HG03196 (cell line): ENCODE measurements around the gene PEX19.
"Not testable (repeated sequence)": the region's sequence is repeated elsewhere in the genome, so short reads cannot be mapped to it uniquely, and the experiment has no call there.

Experiments
- ATAC-seq: cut with Tn5 transposase; IDR thresholded peaks from one replicate; pipeline ENCODE4 v1.9.1; 2021; ENCODE audit not compliant: unreplicated experiment

Gene PEX19, protein sequence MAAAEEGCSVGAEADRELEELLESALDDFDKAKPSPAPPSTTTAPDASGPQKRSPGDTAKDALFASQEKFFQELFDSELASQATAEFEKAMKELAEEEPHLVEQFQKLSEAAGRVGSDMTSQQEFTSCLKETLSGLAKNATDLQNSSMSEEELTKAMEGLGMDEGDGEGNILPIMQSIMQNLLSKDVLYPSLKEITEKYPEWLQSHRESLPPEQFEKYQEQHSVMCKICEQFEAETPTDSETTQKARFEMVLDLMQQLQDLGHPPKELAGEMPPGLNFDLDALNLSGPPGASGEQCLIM

DNA sequence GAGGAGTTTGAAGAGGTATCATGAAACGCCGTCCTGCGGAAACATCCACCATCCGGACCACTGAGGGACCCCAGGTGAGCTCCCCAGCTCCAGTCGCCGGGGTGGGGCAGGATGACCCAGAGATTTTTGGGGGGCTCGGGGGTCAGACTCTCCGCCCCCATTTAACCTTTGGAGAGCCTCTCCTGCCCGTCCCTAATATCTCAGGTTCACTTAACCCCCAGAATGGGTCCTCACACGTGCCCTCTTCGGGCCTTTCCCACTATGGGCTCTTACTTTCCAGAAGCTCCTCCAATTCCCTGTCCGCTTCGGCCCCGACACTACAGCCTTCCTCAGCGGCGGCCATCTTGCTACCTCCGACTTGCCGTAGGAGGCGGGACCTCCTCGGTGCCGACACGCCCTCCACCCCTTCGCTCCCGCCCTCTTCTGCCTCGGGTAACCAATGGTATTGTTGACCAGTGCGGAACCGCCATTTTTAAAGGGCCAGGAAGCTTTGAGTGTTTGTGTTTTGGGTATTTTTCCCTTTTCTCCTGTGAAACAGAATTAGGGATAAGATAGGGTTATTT, at the start of gene PEX19:
PEX19 (minus strand) TSS at position 352 of the 563 bp plus-strand sequence; CDS start at position 343, 9 bp downstream.
- peak; percentile 95 for ATAC-seq

DNA sequence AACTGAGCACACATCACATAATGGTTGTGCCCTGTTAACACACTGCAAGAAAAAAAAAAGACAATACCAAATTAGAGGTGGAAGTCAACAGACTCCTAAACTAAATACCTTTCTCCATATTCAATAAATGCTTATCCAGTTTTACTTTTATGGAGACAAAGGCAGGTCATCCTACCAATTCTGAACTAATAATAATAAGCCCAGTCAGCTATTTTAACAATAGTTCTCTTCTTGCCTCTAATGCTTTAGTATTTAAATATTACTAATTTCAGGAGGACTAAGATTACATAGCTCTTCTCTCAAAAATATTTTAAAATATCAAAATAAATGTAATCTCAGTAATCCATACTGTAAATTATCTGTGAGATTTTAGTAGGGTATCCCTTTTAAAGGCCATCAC, 47.6 kb upstream of the PEX19 start:
- no peak for ATAC-seq

DNA sequence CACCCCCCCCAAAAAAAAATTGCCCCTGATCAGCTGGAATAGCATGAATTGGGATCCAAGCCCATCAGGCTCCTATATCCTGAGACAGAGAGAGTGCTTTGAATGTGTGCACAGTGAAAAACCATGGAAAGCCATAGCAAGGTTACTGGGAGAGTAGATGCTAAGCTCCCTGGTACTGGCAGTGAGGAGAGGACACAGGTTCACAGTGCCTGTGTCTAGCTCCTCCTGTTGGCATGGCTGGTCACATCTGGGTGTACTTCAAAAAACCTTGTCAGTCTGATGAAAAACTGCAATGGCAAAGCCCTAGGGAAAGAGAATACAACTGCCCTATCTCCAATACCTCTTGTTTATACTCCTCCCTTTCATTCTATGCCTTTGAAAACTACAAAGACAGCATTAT, 45.2 kb upstream of the PEX19 start:
- no peak for ATAC-seq

DNA sequence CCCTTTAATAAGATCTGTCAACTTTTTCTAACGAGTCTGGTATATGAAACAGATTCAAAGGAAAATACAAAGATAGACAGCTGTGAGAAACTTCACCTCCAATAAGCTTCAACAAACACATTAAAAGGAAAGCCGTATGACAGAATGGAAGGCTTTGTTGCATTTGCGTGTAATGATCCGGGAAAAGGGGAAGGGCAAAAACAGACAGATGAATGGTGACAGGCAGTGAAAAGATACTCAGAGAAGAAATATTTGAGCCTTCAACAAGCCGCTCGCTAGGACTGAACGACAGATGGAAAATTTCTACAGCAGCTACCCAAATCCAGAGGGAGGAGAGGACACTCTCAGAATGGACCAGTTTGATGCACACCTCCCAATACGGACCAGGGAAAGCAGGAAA, 43.3 kb upstream of the PEX19 start:
- no peak for ATAC-seq

GRCh38 chr1:160326418-160326817, 41.5 kb upstream of the PEX19 start:
- ATAC-seq: no peak

DNA sequence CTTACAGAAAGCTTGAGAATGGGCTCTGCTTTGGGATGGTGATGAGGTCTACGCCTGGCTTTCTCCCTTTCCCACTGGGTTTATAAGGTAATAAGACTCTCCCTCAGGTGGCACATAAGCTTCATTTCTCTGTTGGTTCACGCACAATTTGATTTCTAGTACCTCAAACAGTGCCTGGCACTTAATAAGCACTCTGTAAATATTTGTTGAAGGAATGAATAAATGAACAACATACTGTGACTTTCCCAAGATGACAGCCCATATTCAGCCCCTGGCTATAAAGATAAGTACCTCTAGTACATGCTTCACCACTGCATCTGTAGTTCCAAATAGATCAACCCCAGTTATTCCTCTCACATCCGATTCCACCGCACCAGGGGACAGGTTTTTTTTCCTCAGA, 40.3 kb upstream of the PEX19 start:
- no peak for ATAC-seq

DNA sequence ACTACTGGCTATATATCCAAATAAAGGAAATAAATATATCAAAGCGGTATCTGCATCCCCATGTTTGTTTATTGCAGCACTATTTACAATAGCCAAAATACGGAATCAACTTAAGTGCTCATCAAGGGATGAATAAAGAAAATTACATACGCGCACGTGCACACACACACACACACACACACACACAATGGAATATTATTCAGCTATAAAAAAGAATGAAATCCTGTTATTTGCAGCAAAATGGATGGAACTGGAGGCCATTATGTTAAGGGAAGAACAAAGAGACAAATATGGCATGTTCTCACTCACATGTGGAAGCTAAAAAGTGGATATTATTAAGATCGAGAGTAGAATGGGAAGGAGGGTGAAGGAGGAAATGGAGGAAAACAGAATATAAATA, 37.9 kb upstream of the PEX19 start:
- no peak for ATAC-seq

DNA sequence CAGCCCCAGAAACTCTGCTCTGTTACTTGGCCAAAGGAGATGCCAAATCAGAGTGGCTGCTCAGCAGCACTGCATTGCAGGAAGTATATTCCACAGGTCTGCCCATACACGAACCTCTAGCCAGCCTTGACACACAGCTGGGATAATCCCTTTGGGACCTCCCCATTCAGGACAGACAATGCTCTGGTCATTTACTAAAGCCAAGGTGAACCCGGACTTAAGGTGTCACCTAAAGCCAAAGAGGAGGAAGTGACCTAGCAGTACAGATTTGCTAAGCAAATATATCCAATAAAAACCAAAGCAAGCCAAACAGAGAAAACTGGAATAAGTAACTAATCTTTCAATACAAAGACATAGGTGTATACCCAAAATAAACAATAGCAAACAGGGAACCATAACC, 30.4 kb upstream of the PEX19 start:
- ATAC-seq: no peak

GRCh38 chr1:160309571-160309970, 24.6 kb upstream of the PEX19 start:
- ATAC-seq: no peak

- no peak for ATAC-seq
These were observed 24.2 kb upstream of the PEX19 start for GRCh38 chr1:160309185-160309557.

DNA sequence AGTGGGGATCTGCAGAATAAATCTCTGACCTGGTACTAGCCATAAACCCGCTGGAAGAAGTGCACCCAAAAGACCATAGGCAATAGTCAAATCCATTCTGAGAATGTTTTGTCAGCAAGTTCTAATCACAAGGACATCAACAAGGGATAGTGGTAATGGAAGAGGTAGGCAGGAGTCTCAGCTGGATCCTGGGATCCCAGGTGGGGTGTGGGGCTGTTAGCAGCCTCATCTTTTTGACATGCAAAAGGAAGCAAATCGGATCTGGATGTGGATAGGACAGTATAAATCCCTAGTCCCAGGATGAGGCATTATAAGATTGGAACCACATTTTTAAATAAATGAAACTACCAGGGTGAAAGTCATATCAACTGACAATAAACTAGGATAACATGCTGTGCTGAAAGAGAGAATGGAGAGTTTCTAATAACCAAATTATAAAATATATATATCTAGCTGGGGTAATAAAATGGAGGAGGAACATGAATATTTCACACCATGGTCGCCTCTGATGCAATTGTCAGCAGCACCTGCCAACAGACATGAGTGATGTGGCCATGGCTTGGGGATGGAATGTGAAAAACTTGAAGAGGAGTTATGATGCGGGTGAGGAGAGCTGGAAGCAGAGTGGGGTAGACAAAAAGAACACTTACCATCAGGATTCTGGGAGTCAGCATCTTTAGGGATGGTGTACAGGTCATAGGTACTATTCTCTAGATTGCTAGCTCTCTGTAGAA, 23.7 kb upstream of the PEX19 start:
- ATAC-seq: no peak

DNA sequence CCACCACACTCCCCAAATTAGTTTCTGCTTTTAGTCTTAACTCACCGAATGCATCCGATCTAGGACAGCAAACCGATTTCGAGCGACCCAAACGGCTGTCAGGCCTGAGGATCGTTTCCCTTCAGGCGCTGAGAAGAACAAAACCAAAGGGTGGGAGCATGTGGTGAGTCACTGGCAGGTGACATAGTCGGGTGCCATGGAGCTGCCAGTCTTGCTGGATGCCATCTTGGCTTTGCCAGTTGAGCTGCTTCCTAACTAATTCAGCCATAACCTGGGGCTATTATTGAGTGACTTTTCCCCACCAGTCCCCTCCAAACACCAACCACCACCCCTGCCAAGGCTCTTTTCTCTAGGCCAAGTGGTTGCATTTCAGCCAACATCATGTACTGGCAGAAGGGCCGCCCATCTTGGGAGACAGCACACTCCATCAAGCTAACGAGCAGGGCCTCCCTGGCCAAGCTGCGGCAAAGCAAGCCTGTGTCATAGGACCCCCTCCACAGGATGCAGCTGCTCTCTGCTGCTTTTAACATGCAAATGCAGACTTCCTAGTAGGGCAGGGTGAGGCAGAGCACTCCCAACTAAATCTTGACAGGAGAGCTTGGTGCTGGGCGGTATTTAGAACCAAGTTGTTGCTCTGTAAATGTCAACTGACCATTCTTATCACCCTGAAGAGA, 22.3 kb upstream of the PEX19 start:
- ATAC-seq: no peak

GRCh38 chr1:160300173-160300572, 15.2 kb upstream of the PEX19 start:
- ATAC-seq: no peak

- ATAC-seq: no peak
These were observed 11.1 kb upstream of the PEX19 start for GRCh38 chr1:160296036-160296435.

DNA sequence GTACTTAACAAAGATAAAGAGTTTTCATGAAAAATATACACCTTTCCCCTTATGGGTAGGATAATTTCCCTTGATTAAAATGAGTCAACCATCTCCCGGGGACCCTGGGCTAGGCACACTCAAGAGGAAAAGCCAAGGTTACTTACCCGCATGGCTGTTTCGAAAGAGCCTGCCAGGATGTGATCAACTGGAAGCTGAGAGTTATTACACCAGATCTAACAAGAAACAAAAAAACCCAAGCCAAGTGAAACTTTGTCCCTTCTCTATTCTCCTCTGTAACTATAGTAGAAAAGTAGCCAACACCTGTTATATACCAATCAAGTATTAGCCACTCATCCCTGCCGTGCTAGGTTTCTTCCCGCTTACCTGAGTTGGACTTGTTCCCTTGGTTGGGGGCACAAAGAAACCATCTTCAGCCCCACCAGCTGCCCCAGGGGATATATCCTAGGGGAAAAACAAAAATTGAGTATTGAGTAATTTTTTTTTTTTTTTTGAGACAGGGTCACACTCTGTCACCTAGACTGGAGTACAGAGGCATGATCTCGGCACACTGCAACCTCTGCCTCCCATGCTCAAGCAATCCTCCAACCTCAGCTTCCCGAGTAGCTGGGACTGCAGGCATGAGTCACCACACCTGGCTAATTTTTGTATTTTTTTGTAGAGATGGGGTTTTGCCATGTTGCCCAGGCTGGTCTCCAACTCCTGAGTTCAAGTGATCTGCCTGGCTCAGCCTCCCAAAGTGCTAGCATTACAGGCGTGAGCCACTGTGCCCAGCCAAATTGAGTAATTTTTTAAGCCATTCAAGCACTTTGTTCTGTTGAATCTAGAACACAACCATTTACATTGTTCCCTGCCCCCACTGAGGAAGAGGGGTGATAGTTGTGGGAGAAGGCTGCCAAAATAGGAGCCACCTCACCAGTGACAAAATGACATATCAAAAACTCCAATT, 8.4 kb upstream of the PEX19 start:
- no peak for ATAC-seq

GRCh38 chr1:160291248-160292220, 6.6 kb upstream of the PEX19 start:
- ATAC-seq: peak; percentile 54

DNA sequence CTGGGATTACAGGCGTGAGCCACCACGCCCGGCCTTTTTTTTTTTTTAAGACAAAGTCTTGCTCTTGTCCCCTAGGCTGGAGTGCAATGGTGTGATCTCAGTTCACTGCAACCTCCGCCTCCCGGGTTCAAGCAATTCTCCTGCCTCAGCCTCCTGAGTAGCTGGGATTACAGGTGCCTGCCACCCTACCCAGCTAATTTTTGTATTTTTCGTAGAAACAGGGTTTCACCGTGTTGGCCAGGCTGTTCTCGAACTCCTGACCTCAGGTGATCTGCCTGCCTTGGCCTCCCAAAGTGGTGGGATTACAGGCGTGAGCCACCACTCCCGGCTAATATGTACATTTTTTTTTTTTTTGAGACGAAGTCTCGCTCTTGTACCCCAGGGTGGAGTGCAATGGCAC, 2.8 kb upstream of the PEX19 start:
- ATAC-seq: not testable (repeated sequence)

- no peak for ATAC-seq
These were observed 573 bp upstream of the PEX19 start for GRCh38 chr1:160285506-160285905.

GRCh38 chr1:160284220-160284781, 632 bp downstream of the PEX19 start:
- peak; percentile 4 for ATAC-seq
